Inflammatory macrophage treated with lipopolysaccharide for 1 hour (primary cell): ENCODE measurements around the gene SEC22B.
A peak's percentile ranks its signal among the peaks of the same experiment; 100 is the strongest.
"Not testable (repeated sequence)": the region's sequence is repeated elsewhere in the genome, so short reads cannot be mapped to it uniquely, and the experiment has no call there.

ENCODE experiments used
- DNase-seq, 2 donors: peaks; one replicate each; pipeline ENCODE4 v3.0.0-alpha.2; 2020 to 2022

SEC22B gene

GRCh38 chr1:120144626-120145025 lies 31.7 kb downstream of the SEC22B start:
- not testable (repeated sequence) for DNase-seq

GRCh38 chr1:120144169-120144568 lies 32.2 kb downstream of the SEC22B start:
- peak; percentile 20 to 25 for DNase-seq

- DNase-seq = not testable (repeated sequence)
Observed at GRCh38 chr1:120143334-120143733, 33.0 kb downstream of the SEC22B start.

GRCh38 chr1:120142512-120143263 lies 33.6 kb downstream of the SEC22B start:
- peak; percentile 47 to 52 for DNase-seq

- DNase-seq = not testable (repeated sequence)
Observed at GRCh38 chr1:120141865-120142264, 34.5 kb downstream of the SEC22B start.

- not testable (repeated sequence) for DNase-seq
Observed at GRCh38 chr1:120140656-120141265, 35.6 kb downstream of the SEC22B start.

- not testable (repeated sequence) for DNase-seq
Observed at GRCh38 chr1:120136086-120136485, 40.2 kb downstream of the SEC22B start.

GRCh38 chr1:120133928-120134325 lies 42.4 kb downstream of the SEC22B start:
- DNase-seq = not testable (repeated sequence)

GRCh38 chr1:120133228-120133927 lies 42.9 kb downstream of the SEC22B start:
- DNase-seq = no peak

GRCh38 chr1:120132406-120132763 lies 43.9 kb downstream of the SEC22B start:
- not testable (repeated sequence) for DNase-seq

GRCh38 chr1:120131611-120132405 lies 44.5 kb downstream of the SEC22B start:
- peak; percentile 29 to 57 for DNase-seq

GRCh38 chr1:120127921-120128320 lies 48.4 kb downstream of the SEC22B start:
- not testable (repeated sequence) for DNase-seq

- not testable (repeated sequence) for DNase-seq
Observed at GRCh38 chr1:120126216-120126615, 50.1 kb downstream of the SEC22B start.

GRCh38 chr1:120124628-120125027 lies 51.7 kb downstream of the SEC22B start:
- not testable (repeated sequence) for DNase-seq

- peak; percentile 57 to 81 for DNase-seq
Observed at GRCh38 chr1:120123813-120124510, 52.4 kb downstream of the SEC22B start.

GRCh38 chr1:120122262-120122893 lies 53.9 kb downstream of the SEC22B start:
- DNase-seq = peak; percentile 30 to 38

- not testable (repeated sequence) for DNase-seq
Observed at GRCh38 chr1:120121830-120122229, 54.5 kb downstream of the SEC22B start.

- DNase-seq = not testable (repeated sequence)
Observed at GRCh38 chr1:120120525-120120924, 55.8 kb downstream of the SEC22B start.

GRCh38 chr1:120117371-120118177 lies 58.7 kb downstream of the SEC22B start:
- DNase-seq = peak; percentile 5 to 21

GRCh38 chr1:120116094-120116493 lies 60.2 kb downstream of the SEC22B start:
- DNase-seq = not testable (repeated sequence)

GRCh38 chr1:120113134-120113533 lies 63.2 kb downstream of the SEC22B start:
- not testable (repeated sequence) for DNase-seq
